Activated CD4-positive, alpha-beta T cell treated with anti-CD3 and anti-CD28 coated beads, Interleukin-2, amount 10 ng/mL, durations not matched to agents 7 days and 5 days (primary cell): ENCODE results near the gene GBGT1. TPM values are rescaled to one million over a fixed set of nuclear protein-coding genes. Genes with fewer than 3 reads are reported as not detected.
A peak's percentile ranks its signal among the peaks of the same experiment; 100 is the strongest.

Source experiments
- CTCF ChIA-PET: fragments of 350-600 bp; sonication (Branson Sonifier 250); formaldehyde crosslinking; loops from one replicate; lab custom pipeline; 2021; ENCODE audit warnings: antibody characterized with exemption; lab: Charles Lee
- POLR2A ChIA-PET: fragments of 350-600 bp; sonication (Branson Sonifier 250); formaldehyde crosslinking; loops from one replicate; lab custom pipeline; 2021; ENCODE audit warnings: antibody characterized with exemption; lab: Charles Lee
- DNase-seq: peaks from one replicate; pipeline ENCODE4 v3.0.0-alpha.2; 2020
- H3K27ac Mint-ChIP-seq: one replicate; pipeline ENCODE4 v1.8.0; 2021; ENCODE audit warnings: mild to moderate bottlenecking, moderate library complexity, mixed read lengths
- H3K27me3 Mint-ChIP-seq: one replicate; pipeline ENCODE4 v1.8.0; 2021; ENCODE audit warnings: mixed read lengths
- H3K36me3 Mint-ChIP-seq: one replicate; pipeline ENCODE4 v1.8.0; 2021; ENCODE audit warnings: low read depth, mixed read lengths
- H3K4me1 Mint-ChIP-seq: one replicate; pipeline ENCODE4 v1.8.0; 2021; ENCODE audit warnings: mixed read lengths
- H3K4me3 Mint-ChIP-seq: one replicate; pipeline ENCODE4 v1.8.0; 2021; ENCODE audit warnings: mild to moderate bottlenecking, moderate library complexity, mixed read lengths
- H3K9me3 Mint-ChIP-seq: one replicate; pipeline ENCODE4 v1.8.0; 2021; ENCODE audit warnings: mixed read lengths
- total RNA-seq, 2 experiments: library from RNA; stranded (reverse); gene quantifications; one replicate each; pipeline ENCODE4 v1.2.3, GENCODE V29; 2021

GBGT1 gene
- total RNA-seq, 2 experiments from 2014 or later = 2.4 to 2.7 TPM

DNA sequence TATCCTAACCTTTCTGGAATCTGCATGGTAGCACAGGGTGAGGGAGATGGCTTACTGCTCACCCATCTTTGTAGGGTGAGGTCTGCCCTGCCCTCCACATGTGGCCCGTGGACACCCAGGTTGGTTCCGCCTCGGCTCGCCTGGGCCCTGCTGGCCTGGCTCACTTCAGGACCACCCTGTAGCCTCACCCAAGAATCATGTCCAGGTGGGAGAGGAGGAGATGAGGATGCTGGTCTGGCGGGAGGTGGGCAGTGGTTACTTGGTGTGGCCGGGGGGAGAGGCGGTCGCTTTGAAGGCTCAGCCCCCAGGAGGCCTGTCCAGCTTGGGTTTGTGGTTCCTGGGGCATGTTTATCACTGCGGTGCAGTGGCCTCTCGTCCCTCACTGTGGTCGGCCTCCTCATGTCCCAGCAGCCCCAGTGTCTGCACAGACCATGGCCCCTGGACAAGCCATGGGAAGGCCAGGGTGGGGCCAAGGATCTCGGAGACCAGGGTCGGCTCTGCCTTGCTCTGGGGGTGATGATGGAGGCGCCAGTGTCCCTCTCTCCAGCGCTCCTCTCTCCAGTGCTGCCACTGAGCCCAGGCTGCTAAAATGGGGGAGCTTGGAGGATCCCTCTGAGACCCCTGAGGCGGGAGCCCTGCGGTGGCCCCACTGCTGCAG is 40.8 kb upstream of the GBGT1 start:
- no peak for DNase-seq
- CTCF ChIA-PET = no interaction called here
- no peak overlapping the region for H3K4me3 Mint-ChIP-seq
- no peak overlapping the region for H3K27ac Mint-ChIP-seq
- POLR2A ChIA-PET = no interaction called here
- H3K4me1 Mint-ChIP-seq = peaks cover 7% of the 10 kb centered on the region
- H3K9me3 Mint-ChIP-seq = peaks cover 3% of the 10 kb centered on the region
- H3K27me3 Mint-ChIP-seq = peaks cover 6% of the 10 kb centered on the region
- peaks cover 2% of the 10 kb centered on the region for H3K36me3 Mint-ChIP-seq

DNA sequence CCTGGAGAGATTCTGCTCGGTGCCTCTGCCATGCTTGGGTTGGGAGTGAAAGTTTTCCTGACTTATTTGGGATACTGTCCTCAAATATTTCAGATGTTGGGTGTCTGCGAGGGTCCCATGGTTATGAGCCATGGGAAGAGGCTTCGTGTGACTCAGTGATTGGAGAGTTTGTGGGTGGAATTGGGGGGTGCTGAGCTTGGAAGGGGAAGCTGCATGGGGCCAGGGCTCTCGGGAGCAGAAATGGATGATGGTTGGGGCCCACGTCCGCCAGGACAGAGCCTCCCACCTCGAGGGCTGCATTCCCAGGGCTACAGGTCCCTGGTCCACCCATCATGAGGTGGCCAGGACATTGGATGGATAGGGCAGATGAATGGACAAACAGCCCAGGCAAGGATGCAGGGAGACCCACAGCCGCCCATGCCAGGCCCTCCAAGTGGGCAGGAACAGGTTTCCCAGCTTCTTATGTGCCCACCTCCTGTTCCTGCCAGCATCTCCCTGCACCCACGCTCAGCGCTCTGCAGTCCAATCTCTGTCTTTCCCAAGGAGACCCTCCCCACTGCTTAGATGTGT is 39.9 kb upstream of the GBGT1 start:
- POLR2A ChIA-PET = no interaction called here
- H3K27me3 Mint-ChIP-seq = peaks cover 6% of the 10 kb centered on the region

GRCh38 chr9:133202688-133203453 is 39.2 kb upstream of the GBGT1 start:
- Mint-ChIP-seq H3K36me3 (peaks cover 2% of the 10 kb centered on the region), H3K4me3 (no peak overlapping the region), H3K27ac (no peak overlapping the region), H3K4me1 (peaks cover 12% of the 10 kb centered on the region), H3K27me3 (peaks cover 6% of the 10 kb centered on the region), H3K9me3 (peaks cover 3% of the 10 kb centered on the region)
- no peak for DNase-seq
- ChIA-PET POLR2A (no interaction called here), CTCF (no interaction called here)

More for the DNA sequence above, 39.9 kb upstream of the GBGT1 start:
- no peak overlapping the region for H3K4me3 Mint-ChIP-seq
- peaks cover 3% of the 10 kb centered on the region for H3K9me3 Mint-ChIP-seq
- no peak for DNase-seq
- H3K36me3 Mint-ChIP-seq = peaks cover 2% of the 10 kb centered on the region
- peaks cover 11% of the 10 kb centered on the region for H3K4me1 Mint-ChIP-seq
- no peak overlapping the region for H3K27ac Mint-ChIP-seq
- CTCF ChIA-PET = no interaction called here

- H3K4me1 Mint-ChIP-seq = peaks cover 12% of the 10 kb centered on the region
- peaks cover 6% of the 10 kb centered on the region for H3K27me3 Mint-ChIP-seq
- peaks cover 3% of the 10 kb centered on the region for H3K9me3 Mint-ChIP-seq
- POLR2A ChIA-PET = no interaction called here
- H3K36me3 Mint-ChIP-seq = peaks cover 2% of the 10 kb centered on the region
- H3K27ac Mint-ChIP-seq = no peak overlapping the region
- no peak overlapping the region for H3K4me3 Mint-ChIP-seq
- CTCF ChIA-PET = no interaction called here
- DNase-seq = no peak
Measured at GRCh38 chr9:133202145-133202513, 38.4 kb upstream of the GBGT1 start.

GRCh38 chr9:133201424-133202144 is 37.9 kb upstream of the GBGT1 start:
- H3K27ac Mint-ChIP-seq = no peak overlapping the region
- DNase-seq = no peak
- H3K27me3 Mint-ChIP-seq = peaks cover 6% of the 10 kb centered on the region
- peaks cover 2% of the 10 kb centered on the region for H3K36me3 Mint-ChIP-seq
- CTCF ChIA-PET = interaction anchor here (2.6 kb wide), 1 partner anchor 15 kb away, joined by 10 read pairs; no protein-coding TSS in a partner anchor
- H3K4me1 Mint-ChIP-seq = peaks cover 12% of the 10 kb centered on the region
- POLR2A ChIA-PET = interaction anchor here (0.5 kb wide), 1 partner anchor 590 kb away, joined by 3 read pairs; no protein-coding TSS in a partner anchor
- no peak overlapping the region for H3K4me3 Mint-ChIP-seq
- H3K9me3 Mint-ChIP-seq = peaks cover 3% of the 10 kb centered on the region

- H3K9me3 Mint-ChIP-seq = peaks cover 3% of the 10 kb centered on the region
- peaks cover 6% of the 10 kb centered on the region for H3K27me3 Mint-ChIP-seq
- H3K4me3 Mint-ChIP-seq = no peak overlapping the region
- no peak for DNase-seq
- peaks cover 2% of the 10 kb centered on the region for H3K36me3 Mint-ChIP-seq
- CTCF ChIA-PET = interaction anchor here (2.6 kb wide), 1 partner anchor 14 kb away, joined by 10 read pairs; no protein-coding TSS in a partner anchor
- POLR2A ChIA-PET = interaction anchor here (0.5 kb wide), 1 partner anchor 589 kb away, joined by 3 read pairs; no protein-coding TSS in a partner anchor
- H3K27ac Mint-ChIP-seq = no peak overlapping the region
- H3K4me1 Mint-ChIP-seq = peaks cover 12% of the 10 kb centered on the region
Measured at GRCh38 chr9:133200631-133201030, 36.9 kb upstream of the GBGT1 start.

- peak; percentile 59 for DNase-seq
- peaks cover 12% of the 10 kb centered on the region for H3K27me3 Mint-ChIP-seq
- H3K36me3 Mint-ChIP-seq = peaks cover 2% of the 10 kb centered on the region
- ChIA-PET CTCF (interaction anchor here (0.6 to 2.6 kb wide), 3 partner anchors 10 to 1601 kb away, joined by 3 to 10 read pairs (median 3); no protein-coding TSS in a partner anchor), POLR2A (no interaction called here)
- H3K9me3 Mint-ChIP-seq = peaks cover 3% of the 10 kb centered on the region
- H3K4me1 Mint-ChIP-seq = peaks cover 12% of the 10 kb centered on the region
- peak overlapping the region; percentile 76 for H3K27ac Mint-ChIP-seq
- peak overlapping the region; percentile 73 for H3K4me3 Mint-ChIP-seq
Measured at GRCh38 chr9:133199648-133200321, 36.1 kb upstream of the GBGT1 start.

GRCh38 chr9:133195029-133195428 is 31.3 kb upstream of the GBGT1 start:
- CTCF ChIA-PET = interaction anchor here (0.7 kb wide), 1 partner anchor 9 kb away, joined by 3 read pairs; no protein-coding TSS in a partner anchor
- Mint-ChIP-seq H3K9me3 (peaks cover 4% of the 10 kb centered on the region), H3K36me3 (peaks cover under 1% of the 10 kb centered on the region), H3K27me3 (peaks cover 12% of the 10 kb centered on the region), H3K4me1 (peaks cover 8% of the 10 kb centered on the region), H3K27ac (no peak overlapping the region), H3K4me3 (no peak overlapping the region)
- POLR2A ChIA-PET = no interaction called here
- no peak for DNase-seq

GRCh38 chr9:133194597-133194996 is 30.9 kb upstream of the GBGT1 start:
- Mint-ChIP-seq H3K9me3 (peaks cover 3% of the 10 kb centered on the region), H3K36me3 (no peaks in the 10 kb centered on the region), H3K4me3 (no peak overlapping the region), H3K27me3 (peaks cover 11% of the 10 kb centered on the region), H3K4me1 (peaks cover 5% of the 10 kb centered on the region), H3K27ac (no peak overlapping the region)
- ChIA-PET CTCF (interaction anchor here (0.7 kb wide), 1 partner anchor 9 kb away, joined by 3 read pairs; no protein-coding TSS in a partner anchor), POLR2A (no interaction called here)
- DNase-seq = no peak

DNA sequence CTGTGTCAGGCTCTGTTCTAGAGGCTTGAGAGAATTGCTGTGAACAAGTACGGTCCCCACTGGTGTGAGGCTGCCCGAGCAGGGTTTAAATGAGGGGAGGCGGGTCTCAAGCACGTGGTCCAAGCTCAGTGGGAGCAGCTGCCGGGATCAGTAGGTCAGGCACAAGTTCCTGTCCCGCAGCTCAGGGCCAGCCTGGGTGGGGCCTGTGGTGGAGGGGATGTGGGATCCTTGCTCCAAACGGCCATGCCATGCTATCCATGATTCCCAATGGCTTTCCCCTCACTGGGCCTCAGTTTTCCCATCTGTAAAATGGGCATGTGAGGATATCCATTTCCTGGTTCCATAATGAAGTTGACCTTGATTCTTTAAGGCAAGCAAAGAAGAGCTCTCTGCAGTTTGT is 28.3 kb upstream of the GBGT1 start:
- H3K36me3 Mint-ChIP-seq = no peaks in the 10 kb centered on the region
- H3K4me1 Mint-ChIP-seq = peaks cover under 1% of the 10 kb centered on the region
- H3K27ac Mint-ChIP-seq = no peak overlapping the region
- H3K4me3 Mint-ChIP-seq = no peak overlapping the region
- CTCF ChIA-PET = interaction anchor here (0.9 kb wide), 1 partner anchor 94 kb away, joined by 5 read pairs; no protein-coding TSS in a partner anchor
- H3K9me3 Mint-ChIP-seq = peaks cover 3% of the 10 kb centered on the region
- peaks cover 19% of the 10 kb centered on the region for H3K27me3 Mint-ChIP-seq
- no peak for DNase-seq
- POLR2A ChIA-PET = no interaction called here

DNA sequence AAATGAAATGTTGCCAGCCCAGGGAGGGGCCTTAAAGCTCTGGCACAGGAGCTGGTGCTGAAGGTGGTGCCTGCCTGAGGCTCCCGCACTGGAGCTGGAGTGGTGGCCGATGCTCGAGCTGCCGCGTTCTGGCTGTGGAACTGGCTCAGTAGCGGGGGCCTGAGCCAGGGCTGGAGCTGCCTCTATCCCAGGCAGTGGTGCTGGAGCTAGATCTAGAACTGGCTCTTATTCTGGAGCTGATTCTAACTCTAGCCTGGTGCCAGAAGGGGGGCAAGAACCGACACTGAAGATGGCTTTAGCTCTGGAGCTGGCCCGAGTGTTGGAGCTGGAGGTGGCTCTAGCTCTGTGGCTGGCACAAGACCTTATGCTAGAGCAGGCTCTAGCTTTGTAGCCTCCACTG is 26.1 kb upstream of the GBGT1 start:
- H3K27ac Mint-ChIP-seq = no peak overlapping the region
- POLR2A ChIA-PET = no interaction called here
- no peak overlapping the region for H3K4me3 Mint-ChIP-seq
- H3K4me1 Mint-ChIP-seq = peaks cover 12% of the 10 kb centered on the region
- H3K9me3 Mint-ChIP-seq = peaks cover 3% of the 10 kb centered on the region
- CTCF ChIA-PET = interaction anchor here (1.1 kb wide), 1 partner anchor 9 kb away, joined by 3 read pairs; no protein-coding TSS in a partner anchor
- no peak for DNase-seq
- H3K36me3 Mint-ChIP-seq = no peaks in the 10 kb centered on the region
- H3K27me3 Mint-ChIP-seq = peaks cover 22% of the 10 kb centered on the region

DNA sequence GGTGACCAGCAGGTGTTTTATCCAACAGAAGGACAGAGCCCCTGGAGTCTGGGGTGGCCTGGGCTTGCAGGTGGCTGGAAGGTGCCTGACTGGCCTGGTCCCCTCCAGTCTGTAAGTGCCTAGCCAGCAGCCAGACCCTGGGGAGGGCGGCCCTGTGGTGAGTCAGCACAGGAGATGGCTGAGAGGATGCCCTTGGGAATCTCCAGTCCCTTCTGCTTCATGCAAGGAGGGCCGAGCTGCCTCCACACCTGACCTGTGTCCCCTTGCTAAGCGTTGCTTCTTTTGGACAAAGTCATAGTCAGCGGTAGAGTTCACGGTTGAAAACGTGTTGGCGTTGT is 25.1 kb upstream of the GBGT1 start:
- H3K4me1 Mint-ChIP-seq = peaks cover 16% of the 10 kb centered on the region
- CTCF ChIA-PET = interaction anchor here (0.6 to 1.6 kb wide), 5 partner anchors 10 to 815 kb away, joined by 3 to 4 read pairs (median 3); no protein-coding TSS in a partner anchor
- H3K27me3 Mint-ChIP-seq = peaks cover 19% of the 10 kb centered on the region
- no peak overlapping the region for H3K4me3 Mint-ChIP-seq
- H3K27ac Mint-ChIP-seq = no peak overlapping the region
- H3K9me3 Mint-ChIP-seq = no peaks in the 10 kb centered on the region
- POLR2A ChIA-PET = no interaction called here
- no peaks in the 10 kb centered on the region for H3K36me3 Mint-ChIP-seq
- DNase-seq = no peak
